CMK (cell line): Measurements from ENCODE around the gene PA2G4.
A peak's percentile ranks its signal among the peaks of the same experiment; 100 is the strongest.

Source experiments
- DNase-seq: peaks from one replicate; pipeline ENCODE4 v3.0.0-alpha.2; 2010; ENCODE audit warnings: low read depth

The PA2G4 gene

GRCh38 chr12:56127485-56127887 is 23.1 kb downstream of the PA2G4 start:
- no peak for DNase-seq

GRCh38 chr12:56127888-56128669 is 23.7 kb downstream of the PA2G4 start, which contains the start of gene ESYT1:
ESYT1 (plus strand) TSS chr12:56128267; CDS start chr12:56128320, 53 bp downstream.
- peak; percentile 98 for DNase-seq

GRCh38 chr12:56128670-56129205 is 24.4 kb downstream of the PA2G4 start:
- no peak for DNase-seq

GRCh38 chr12:56129206-56129941 is 25.0 kb downstream of the PA2G4 start:
- peak; percentile 80 for DNase-seq

- DNase-seq, result no peak
Observed at GRCh38 chr12:56129942-56130495, 25.7 kb downstream of the PA2G4 start.

GRCh38 chr12:56130876-56131275 is 26.5 kb downstream of the PA2G4 start:
- no peak for DNase-seq

- DNase-seq, result no peak
Observed at GRCh38 chr12:56134897-56135296, 30.5 kb downstream of the PA2G4 start.

- DNase-seq, result no peak
Observed at GRCh38 chr12:56137853-56138571, 33.7 kb downstream of the PA2G4 start.

- no peak for DNase-seq
Observed at GRCh38 chr12:56141946-56142784, 37.8 kb downstream of the PA2G4 start.

- no peak for DNase-seq
Observed at GRCh38 chr12:56143217-56143616, 38.9 kb downstream of the PA2G4 start.

GRCh38 chr12:56143870-56144269 is 39.5 kb downstream of the PA2G4 start:
- no peak for DNase-seq

GRCh38 chr12:56145217-56145616 is 40.9 kb downstream of the PA2G4 start:
- DNase-seq, result no peak

GRCh38 chr12:56146492-56147460 is 42.4 kb downstream of the PA2G4 start:
- no peak for DNase-seq

GRCh38 chr12:56150563-56150962 is 46.2 kb downstream of the PA2G4 start:
- no peak for DNase-seq

GRCh38 chr12:56151672-56152131 is 47.3 kb downstream of the PA2G4 start:
- no peak for DNase-seq

- peak; percentile 64 for DNase-seq
Observed at GRCh38 chr12:56152132-56152755, 47.9 kb downstream of the PA2G4 start, which contains the start of gene MYL6B. MYL6B (plus strand) TSS chr12:56152587; CDS start chr12:56153919, 1,332 bp downstream.

- no peak for DNase-seq
Observed at GRCh38 chr12:56152756-56153677, 48.7 kb downstream of the PA2G4 start.

GRCh38 chr12:56153678-56154065 is 49.3 kb downstream of the PA2G4 start:
- DNase-seq, result no peak
